HG02759 (cell line): ENCODE measurements around the gene STH.

ENCODE experiments used
- ATAC-seq: cut with Tn5 transposase; IDR thresholded peaks from one replicate; pipeline ENCODE4 v1.9.1; 2021; ENCODE audit warnings: mild to moderate bottlenecking, moderate library complexity; ENCODE audit not compliant: unreplicated experiment

Gene STH

GRCh38 chr17:46042925-46043324, 43.9 kb downstream of the STH start:
- no peak for ATAC-seq

- ATAC-seq: no peak
Observed at GRCh38 chr17:46043606-46044005, 44.6 kb downstream of the STH start.

- ATAC-seq: no peak
Observed at GRCh38 chr17:46044286-46044928, 45.4 kb downstream of the STH start.

GRCh38 chr17:46044989-46045388, 45.9 kb downstream of the STH start:
- no peak for ATAC-seq

GRCh38 chr17:46045639-46046038, 46.6 kb downstream of the STH start:
- no peak for ATAC-seq

GRCh38 chr17:46046957-46047356, 47.9 kb downstream of the STH start:
- ATAC-seq: no peak

- no peak for ATAC-seq
Observed at GRCh38 chr17:46047398-46047797, 48.3 kb downstream of the STH start.

GRCh38 chr17:46047856-46048255, 48.8 kb downstream of the STH start:
- no peak for ATAC-seq
